Karpas-422 (cell line): ENCODE results near the gene CDKN2B-AS1. TPM values are rescaled to one million over a fixed set of nuclear protein-coding genes. Genes with fewer than 3 reads are reported as not detected.
A peak's percentile ranks its signal among the peaks of the same experiment; 100 is the strongest.

Source experiments
- DNase-seq: peaks from one replicate; pipeline ENCODE4 v3.0.0-alpha.2; 2015
- H2AFZ ChIP-seq: fragments of 200-600 bp; sonication (generic); 2 replicates; pipeline ENCODE4 v1.6.1; 2014; ENCODE audit warnings: antibody characterized with exemption, low read length, mixed read lengths
- H3K27ac ChIP-seq: fragments of 200-600 bp; sonication (generic); 2 replicates; pipeline ENCODE4 v1.5.1; 2014; ENCODE audit warnings: mild to moderate bottlenecking, low read length, moderate library complexity
- H3K27me3 ChIP-seq: fragments of 200-600 bp; sonication (generic); 2 replicates; pipeline ENCODE4 v1.6.1; 2014; ENCODE audit warnings: low read length, mixed read lengths
- H3K36me3 ChIP-seq: fragments of 200-600 bp; sonication (generic); 2 replicates; pipeline ENCODE4 v1.6.1; 2014; ENCODE audit warnings: low read length, mixed read lengths; ENCODE audit not compliant: insufficient read depth
- H3K4me1 ChIP-seq: fragments of 200-600 bp; sonication (generic); 2 replicates; pipeline ENCODE4 v1.6.1; 2014; ENCODE audit warnings: mild to moderate bottlenecking, low read length, mixed read lengths
- H3K4me2 ChIP-seq: fragments of 200-600 bp; sonication (generic); 2 replicates; pipeline ENCODE4 v1.6.1; 2014; ENCODE audit warnings: low read length, low read depth, mild to moderate bottlenecking; ENCODE audit not compliant: poor library complexity, severe bottlenecking
- H3K4me3 ChIP-seq: fragments of 200-600 bp; sonication (generic); 2 replicates; pipeline ENCODE4 v1.5.1; 2014; ENCODE audit warnings: mild to moderate bottlenecking, antibody characterized with exemption, low read length, mixed read lengths
- H3K79me2 ChIP-seq: fragments of 200-600 bp; sonication (generic); 2 replicates; pipeline ENCODE4 v1.6.1; 2014; ENCODE audit warnings: mild to moderate bottlenecking, low read length, mixed read lengths
- H3K9ac ChIP-seq: fragments of 200-600 bp; sonication (generic); 2 replicates; pipeline ENCODE4 v1.6.0; 2014; ENCODE audit warnings: low read length
- H3K9me2 ChIP-seq: fragments of 200-600 bp; sonication (generic), shearing (Covaris generic); replicated peaks from 2 replicates; pipeline ENCODE4 v1.6.0; 2014; ENCODE audit warnings: mild to moderate bottlenecking, low read length, moderate library complexity; ENCODE audit not compliant: insufficient read depth
- H3K9me3 ChIP-seq: fragments of 300-700, 200-600 bp; sonication (generic); 2 replicates; pipeline ENCODE4 v1.6.1; 2014; ENCODE audit warnings: low read length, mixed read lengths
- H4K20me1 ChIP-seq: fragments of 200-600 bp; sonication (generic); 2 replicates; pipeline ENCODE4 v1.6.1; 2014; ENCODE audit warnings: mild to moderate bottlenecking, antibody characterized with exemption, low read length, low read depth; ENCODE audit not compliant: insufficient read depth
- total RNA-seq: library from RNA; depleted of rRNA; stranded (reverse); fragments of >200 nt; shearing (Covaris generic); gene quantifications from 2 replicates; pipeline ENCODE4 v1.2.3, GENCODE V29; 2014; ENCODE audit warnings: low replicate concordance

The CDKN2B-AS1 gene
- total RNA-seq, 1 experiment from 2014 or later: 35.3 TPM

- Histone ChIP-seq H3K36me3 (peaks cover 38% of the 10 kb centered on the region), H3K79me2 (peaks cover 77% of the 10 kb centered on the region)
Observed at GRCh38 chr9:21974343-21974721, 20.3 kb upstream of the CDKN2B-AS1 start.

GRCh38 chr9:21974722-21975409 is 19.7 kb upstream of the CDKN2B-AS1 start:
- Histone ChIP-seq H3K4me3 (no peak overlapping the region), H3K9me3 (no peaks in the 10 kb centered on the region), H4K20me1 (peaks cover 7% of the 10 kb centered on the region; the same call in 1 of the 2 replicates), H3K4me2 (no peak overlapping the region), H3K27me3 (no peaks in the 10 kb centered on the region), H3K79me2 (peaks cover 82% of the 10 kb centered on the region), H3K27ac (no peak overlapping the region), H3K9ac (no peak overlapping the region), H3K9me2 (no peaks in the 10 kb centered on the region), H3K4me1 (peaks cover 4% of the 10 kb centered on the region; the same call in 1 of the 2 replicates), H2AFZ (no peak overlapping the region), H3K36me3 (peaks cover 39% of the 10 kb centered on the region)
- DNase-seq: no peak

More at GRCh38 chr9:21974343-21974721, 20.3 kb upstream of the CDKN2B-AS1 start:
- no peak overlapping the region for H3K27ac ChIP-seq
- H2AFZ ChIP-seq: no peak overlapping the region
- H3K4me1 ChIP-seq: peaks cover 4% of the 10 kb centered on the region; the same call in 1 of the 2 replicates
- no peak overlapping the region for H3K4me3 ChIP-seq
- H3K9ac ChIP-seq: no peak overlapping the region
- H4K20me1 ChIP-seq: peaks cover 7% of the 10 kb centered on the region; the same call in 1 of the 2 replicates
- H3K9me2 ChIP-seq: no peaks in the 10 kb centered on the region
- DNase-seq: no peak
- no peak overlapping the region for H3K4me2 ChIP-seq
- H3K27me3 ChIP-seq: no peaks in the 10 kb centered on the region
- no peaks in the 10 kb centered on the region for H3K9me3 ChIP-seq

- Histone ChIP-seq H3K9me2 (no peaks in the 10 kb centered on the region), H3K79me2 (peaks cover 93% of the 10 kb centered on the region), H3K36me3 (peaks cover 30% of the 10 kb centered on the region), H4K20me1 (no peaks in the 10 kb centered on the region), H3K4me2 (no peak overlapping the region), H3K9me3 (no peaks in the 10 kb centered on the region), H3K9ac (no peak overlapping the region), H2AFZ (no peak overlapping the region), H3K27me3 (no peaks in the 10 kb centered on the region), H3K4me1 (peaks cover 4% of the 10 kb centered on the region; the same call in 1 of the 2 replicates), H3K27ac (no peak overlapping the region), H3K4me3 (no peak overlapping the region)
- no peak for DNase-seq
Observed at GRCh38 chr9:21976334-21976875, 18.2 kb upstream of the CDKN2B-AS1 start.

GRCh38 chr9:21982391-21982790 is 12.2 kb upstream of the CDKN2B-AS1 start:
- H3K9me2 ChIP-seq: no peaks in the 10 kb centered on the region
- H3K9me3 ChIP-seq: no peaks in the 10 kb centered on the region
- peaks cover 38% of the 10 kb centered on the region for H3K4me1 ChIP-seq
- no peak overlapping the region for H3K27ac ChIP-seq
- H3K4me2 ChIP-seq: no peak overlapping the region
- H3K36me3 ChIP-seq: peaks cover 25% of the 10 kb centered on the region; the same call in 1 of the 2 replicates
- peaks cover 95% of the 10 kb centered on the region for H3K79me2 ChIP-seq
- H3K27me3 ChIP-seq: no peaks in the 10 kb centered on the region
- H3K4me3 ChIP-seq: no peak overlapping the region
- no peaks in the 10 kb centered on the region for H4K20me1 ChIP-seq
- H2AFZ ChIP-seq: no peak overlapping the region
- no peak for DNase-seq
- H3K9ac ChIP-seq: no peak overlapping the region

- Histone ChIP-seq H3K27ac (no peak overlapping the region), H3K4me3 (no peak overlapping the region), H3K27me3 (no peaks in the 10 kb centered on the region), H4K20me1 (no peaks in the 10 kb centered on the region), H3K9me2 (no peaks in the 10 kb centered on the region), H3K4me2 (no peak overlapping the region), H3K79me2 (peaks cover 95% of the 10 kb centered on the region), H3K9me3 (no peaks in the 10 kb centered on the region), H3K9ac (no peak overlapping the region), H3K36me3 (peaks cover 30% of the 10 kb centered on the region; the same call in 1 of the 2 replicates), H3K4me1 (peaks cover 44% of the 10 kb centered on the region), H2AFZ (no peak overlapping the region)
- no peak for DNase-seq
Observed at GRCh38 chr9:21982861-21983560, 11.6 kb upstream of the CDKN2B-AS1 start.

GRCh38 chr9:21983561-21983935 is 11.0 kb upstream of the CDKN2B-AS1 start:
- no peaks in the 10 kb centered on the region for H3K27me3 ChIP-seq
- no peak overlapping the region for H3K27ac ChIP-seq
- peak; percentile 52 for DNase-seq
- H3K9me3 ChIP-seq: no peaks in the 10 kb centered on the region
- H2AFZ ChIP-seq: no peak overlapping the region
- H4K20me1 ChIP-seq: no peaks in the 10 kb centered on the region
- H3K4me3 ChIP-seq: no peak overlapping the region
- H3K9me2 ChIP-seq: no peaks in the 10 kb centered on the region
- peaks cover 50% of the 10 kb centered on the region for H3K4me1 ChIP-seq
- peaks cover 33% of the 10 kb centered on the region for H3K36me3 ChIP-seq
- H3K79me2 ChIP-seq: peaks cover 96% of the 10 kb centered on the region
- H3K9ac ChIP-seq: no peak overlapping the region
- H3K4me2 ChIP-seq: no peak overlapping the region

GRCh38 chr9:21984101-21984500 is 10.5 kb upstream of the CDKN2B-AS1 start:
- Histone ChIP-seq H4K20me1 (no peaks in the 10 kb centered on the region), H2AFZ (no peak overlapping the region), H3K4me2 (no peak overlapping the region), H3K9me3 (no peaks in the 10 kb centered on the region), H3K4me3 (no peak overlapping the region), H3K9ac (no peak overlapping the region), H3K27ac (0 out of 2 replicates have a peak overlapping the region, but pooled peaks have one; percentile 9), H3K4me1 (peaks cover 55% of the 10 kb centered on the region), H3K36me3 (peaks cover 33% of the 10 kb centered on the region), H3K27me3 (no peaks in the 10 kb centered on the region), H3K9me2 (no peaks in the 10 kb centered on the region), H3K79me2 (peaks cover 96% of the 10 kb centered on the region)
- no peak for DNase-seq

GRCh38 chr9:21985964-21986667 is 8.5 kb upstream of the CDKN2B-AS1 start:
- Histone ChIP-seq H3K27ac (peak overlapping the region; percentile 40), H3K9ac (no peak overlapping the region), H3K4me3 (no peak overlapping the region), H3K9me2 (no peaks in the 10 kb centered on the region), H3K9me3 (no peaks in the 10 kb centered on the region), H4K20me1 (no peaks in the 10 kb centered on the region), H3K4me2 (peak overlapping the region; percentile 69), H3K79me2 (peaks cover 100% of the 10 kb centered on the region), H3K36me3 (peaks cover 41% of the 10 kb centered on the region), H3K27me3 (no peaks in the 10 kb centered on the region), H2AFZ (no peak overlapping the region), H3K4me1 (peaks cover 74% of the 10 kb centered on the region)
- no peak for DNase-seq
